ENCODE data around the gene LPAR3. TPM values are rescaled to one million over a fixed set of nuclear protein-coding genes. Genes with fewer than 3 reads are reported as not detected.

The LPAR3 gene
- total and polyA plus RNA-seq, 9 donors = 0.20 to 22.7 (median 2.5) TPM

DNA sequence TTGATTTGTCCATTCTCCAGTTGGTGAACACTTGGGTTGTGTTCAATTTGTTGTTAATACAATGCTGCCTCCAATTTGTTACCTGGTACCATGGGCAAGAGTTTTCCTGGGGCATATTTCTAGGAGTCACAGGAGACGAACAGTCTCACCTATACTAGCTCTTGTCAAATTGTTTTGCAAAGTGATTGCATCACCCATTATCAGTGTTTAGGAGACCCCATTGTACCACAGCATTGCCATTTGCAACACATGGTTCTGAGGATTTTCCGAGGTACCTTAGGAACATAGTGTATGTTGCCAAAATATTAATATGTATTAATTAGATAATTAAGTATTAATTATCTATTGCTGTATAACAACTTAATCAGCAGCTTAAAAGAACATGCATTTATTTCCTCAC is 97.8 kb downstream of the LPAR3 start:
- TF ChIP-seq POLR2A (IDR thresholded peaks at IDR 0.05) = no peak
- TF ChIP-seq, protein P1, sequence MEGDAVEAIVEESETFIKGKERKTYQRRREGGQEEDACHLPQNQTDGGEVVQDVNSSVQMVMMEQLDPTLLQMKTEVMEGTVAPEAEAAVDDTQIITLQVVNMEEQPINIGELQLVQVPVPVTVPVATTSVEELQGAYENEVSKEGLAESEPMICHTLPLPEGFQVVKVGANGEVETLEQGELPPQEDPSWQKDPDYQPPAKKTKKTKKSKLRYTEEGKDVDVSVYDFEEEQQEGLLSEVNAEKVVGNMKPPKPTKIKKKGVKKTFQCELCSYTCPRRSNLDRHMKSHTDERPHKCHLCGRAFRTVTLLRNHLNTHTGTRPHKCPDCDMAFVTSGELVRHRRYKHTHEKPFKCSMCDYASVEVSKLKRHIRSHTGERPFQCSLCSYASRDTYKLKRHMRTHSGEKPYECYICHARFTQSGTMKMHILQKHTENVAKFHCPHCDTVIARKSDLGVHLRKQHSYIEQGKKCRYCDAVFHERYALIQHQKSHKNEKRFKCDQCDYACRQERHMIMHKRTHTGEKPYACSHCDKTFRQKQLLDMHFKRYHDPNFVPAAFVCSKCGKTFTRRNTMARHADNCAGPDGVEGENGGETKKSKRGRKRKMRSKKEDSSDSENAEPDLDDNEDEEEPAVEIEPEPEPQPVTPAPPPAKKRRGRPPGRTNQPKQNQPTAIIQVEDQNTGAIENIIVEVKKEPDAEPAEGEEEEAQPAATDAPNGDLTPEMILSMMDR (IDR thresholded peaks at IDR 0.05) = no peak
- no peak for TF ChIP-seq EP300 (IDR thresholded peaks at IDR 0.05)
- 89 to 92% (median 89%) methylated on average over 2 of the region's 2 CpGs for WGBS, 3 donors
- Histone ChIP-seq H3K4me3 (no peak overlapping the region), H3K27me3 (no peaks in the 10 kb centered on the region), H3K4me1 (ENCODE audit: insufficient read depth) (no peaks in the 10 kb centered on the region), H3K27ac (no peak overlapping the region), H3K36me3 (no peaks in the 10 kb centered on the region), H3K9me3 (no peaks in the 10 kb centered on the region)
- no peak for DNase-seq
- intact Hi-C loops (cut with DNase I) = no loop called here

- Histone ChIP-seq H3K36me3 (no peaks in the 10 kb centered on the region), H3K27ac (no peak overlapping the region), H3K4me3 (no peak overlapping the region), H3K9me3 (no peaks in the 10 kb centered on the region), H3K27me3 (no peaks in the 10 kb centered on the region), H3K4me1 (ENCODE audit: insufficient read depth) (no peaks in the 10 kb centered on the region)
- no peak for DNase-seq
- TF ChIP-seq POLR2A (IDR thresholded peaks at IDR 0.05) (no peak), EP300 (IDR thresholded peaks at IDR 0.05) (no peak)
- TF ChIP-seq, protein P1 (IDR thresholded peaks at IDR 0.05) = no peak
- intact Hi-C loops (cut with DNase I) = no loop called here
- WGBS, 3 donors = 90 to 96% (median 91%) methylated on average over 2 of the region's 2 CpGs
Measured at GRCh38 chr1:84792421-84792820, 100.6 kb downstream of the LPAR3 start.

DNA sequence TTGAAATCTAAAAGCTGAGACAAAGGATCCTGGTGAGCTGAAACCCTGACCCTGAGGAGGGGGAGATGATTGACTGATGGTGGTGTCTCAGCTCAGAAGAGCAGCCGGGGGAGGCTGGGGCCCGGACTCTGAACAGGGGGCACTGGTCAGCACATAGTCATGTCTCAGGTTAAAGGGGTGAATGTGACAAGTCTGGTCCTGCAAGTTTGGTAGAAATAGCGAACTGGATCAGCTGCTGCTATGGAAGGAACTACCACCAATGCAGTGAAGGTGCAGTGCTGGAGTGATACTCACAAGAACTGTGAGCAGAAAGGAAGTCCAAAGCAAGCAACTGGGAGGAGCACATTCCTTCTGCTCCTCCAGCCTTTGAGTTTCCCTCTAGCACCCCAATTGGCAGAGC is 104.0 kb downstream of the LPAR3 start:
- Histone ChIP-seq H3K9me3 (no peaks in the 10 kb centered on the region), H3K36me3 (no peaks in the 10 kb centered on the region), H3K27ac (no peak overlapping the region), H3K4me1 (ENCODE audit: insufficient read depth) (no peaks in the 10 kb centered on the region), H3K27me3 (no peaks in the 10 kb centered on the region), H3K4me3 (no peak overlapping the region)
- TF ChIP-seq EP300 (IDR thresholded peaks at IDR 0.05) = no peak
- no peak for TF ChIP-seq POLR2A (IDR thresholded peaks at IDR 0.05)
- TF ChIP-seq, protein P1 (IDR thresholded peaks at IDR 0.05) = no peak
- 45 to 49% (median 46%) methylated on average over 3 of the region's 3 CpGs for WGBS, 3 donors
- intact Hi-C loops (cut with DNase I) = no loop called here
- no peak for DNase-seq

DNA sequence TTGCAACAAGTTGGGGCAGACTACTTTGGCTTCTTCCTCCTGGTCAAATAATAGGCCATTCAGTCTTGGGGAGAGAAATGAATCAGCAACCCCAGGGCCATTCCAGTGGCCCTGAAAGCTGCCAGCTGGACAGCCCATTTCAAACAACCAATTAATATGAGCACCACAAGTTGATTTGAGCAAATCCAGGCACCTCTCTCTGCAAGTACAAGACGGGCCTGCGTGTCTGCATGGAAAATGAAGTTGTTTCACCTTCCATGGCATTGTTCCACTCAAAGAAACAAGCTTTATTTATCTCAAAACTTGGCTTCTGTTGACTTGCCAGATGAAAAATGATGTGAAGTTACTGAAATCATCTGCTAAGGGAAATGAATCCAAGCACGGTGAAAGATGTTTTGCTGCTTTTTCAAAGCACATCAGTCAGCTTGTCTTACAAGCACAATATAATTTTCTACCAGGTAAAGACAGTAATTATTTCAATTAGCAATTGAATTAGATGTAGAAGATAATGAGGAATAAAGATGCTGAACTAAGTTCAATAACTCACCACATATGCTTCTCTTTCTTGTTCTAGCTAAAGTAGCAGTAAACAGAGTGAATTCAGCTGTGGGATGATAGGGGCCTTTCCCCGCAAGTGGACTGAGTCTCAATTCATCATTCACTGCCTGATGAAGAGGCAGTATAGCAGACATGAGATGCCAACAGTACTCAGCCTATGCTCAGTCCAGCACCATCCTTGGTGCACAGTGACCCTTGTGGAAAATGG is 107.6 kb downstream of the LPAR3 start:
- DNase-seq = no peak
- H3K9me3 ChIP-seq = no peaks in the 10 kb centered on the region
- no peaks in the 10 kb centered on the region for H3K27me3 ChIP-seq
- H3K36me3 ChIP-seq = no peaks in the 10 kb centered on the region
- H3K4me1 ChIP-seq (ENCODE audit: insufficient read depth) = no peaks in the 10 kb centered on the region
- intact Hi-C loops (cut with DNase I) = no loop called here
- H3K27ac ChIP-seq = no peak overlapping the region
- no peak overlapping the region for H3K4me3 ChIP-seq
- TF ChIP-seq, protein P1 (IDR thresholded peaks at IDR 0.05) = no peak
- TF ChIP-seq EP300 (IDR thresholded peaks at IDR 0.05) (no peak), POLR2A (IDR thresholded peaks at IDR 0.05) (no peak)
- 32 to 37% (median 34%) methylated on average over 4 of the region's 4 CpGs for WGBS, 3 donors
